Spleen (tissue), 11 donors: ENCODE data around the gene AHDC1. TPM values are rescaled to one million over a fixed set of nuclear protein-coding genes. Genes with fewer than 3 reads are reported as not detected.

Experiments used
- DNase-seq: peaks from one replicate; pipeline ENCODE4 v3.0.0-alpha.2; 2020
- H3K27ac ChIP-seq, 8 donors: fragments of 200-600 bp; sonication (generic) in 7 of 8; 1 replicate in 4 of 8; 2 replicates in 4 of 8; pipeline versions ENCODE4 v1.5.0 to v1.8.0; 2016 to 2021; ENCODE audit warnings: inconsistent platforms in 4 of 8, mild to moderate bottlenecking in 4 of 8, moderate library complexity in 1 of 8
- H3K27me3 ChIP-seq, 7 donors: fragments of 200-600 bp; sonication (generic) in 6 of 7; replicated peaks in 1 of 7; 1 replicate in 4 of 7; 2 replicates in 3 of 7; pipeline versions ENCODE4 v1.5.0 to v1.8.0; 2016 to 2021; ENCODE audit warnings: inconsistent platforms in 3 of 7, mild to moderate bottlenecking in 1 of 7
- H3K36me3 ChIP-seq, 6 donors: fragments of 200-600 bp; sonication (generic) in 5 of 6; 1 replicate in 4 of 6; 2 replicates in 2 of 6; pipeline versions ENCODE4 v1.5.0 to v1.8.0; 2016 to 2021; ENCODE audit warnings: inconsistent platforms in 2 of 6
- H3K4me1 ChIP-seq, 6 donors: fragments of 200-600 bp; sonication (generic) in 5 of 6; 1 replicate in 3 of 6; 2 replicates in 3 of 6; pipeline versions ENCODE4 v1.5.0 to v1.8.0; 2016 to 2021; ENCODE audit warnings: inconsistent platforms in 3 of 6
- H3K4me3 ChIP-seq, 8 donors: fragments of 200-600 bp; sonication (generic) in 7 of 8; 1 replicate in 4 of 8; 2 replicates in 4 of 8; pipeline versions ENCODE4 v1.5.0 to v1.8.0; 2016 to 2021; ENCODE audit warnings: inconsistent platforms in 4 of 8, mild to moderate bottlenecking in 4 of 8, moderate library complexity in 2 of 8
- H3K9me3 ChIP-seq, 8 donors: fragments of 200-600 bp; sonication (generic) in 7 of 8; 1 replicate in 4 of 8; 2 replicates in 4 of 8; pipeline versions ENCODE4 v1.5.0 to v1.8.0; 2016 to 2021; ENCODE audit warnings: inconsistent platforms in 4 of 8
- CTCF ChIP-seq, 11 experiments: fragments of 200-600 bp in 7 of 11; fragments of 450-650 bp in 4 of 11; sonication (generic) in 4 of 11; IDR thresholded peaks in 8 of 11; conservative IDR thresholded peaks in 3 of 11; 1 replicate in 7 of 11; 2 replicates in 4 of 11; pipeline versions ENCODE4 v1.4.0 to v1.8.0; 2016 to 2021; ENCODE audit warnings: antibody characterized with exemption in 11 of 11, inconsistent platforms in 4 of 11, mild to moderate bottlenecking in 1 of 11
- POLR2A ChIP-seq, 3 donors: fragments of 450-650 bp; IDR thresholded peaks; one replicate each; pipeline ENCODE4 v1.5.1; 2017; ENCODE audit warnings: antibody characterized with exemption in 3 of 3, mild to moderate bottlenecking in 1 of 3
- POLR2AphosphoS5 ChIP-seq, 3 donors: sonication (generic); formaldehyde crosslinking; IDR thresholded peaks; one replicate each; pipeline ENCODE4 v1.5.1; 2017; ENCODE audit warnings: antibody characterized with exemption in 3 of 3
- WGBS, 5 donors: extraction: QIAGEN DNeasy Blood & Tissue Kit in 3 of 5; methylation state at CpG; one replicate each; pipeline versions ENCODE4 v1.1.5 to v1.1.7; 2013 to 2018; 5-methylcytosine and 5-hydroxymethylcytosine counted together
- intact Hi-C: fragments of 100-400 bp; cut with DNase I; formaldehyde crosslinking; loops from one replicate; pipeline ENCODE4 v1.15.0; 2023; ENCODE audit warnings: low total_unique reads
- polyA plus RNA-seq, 3 donors: library from polyadenylated mRNA; stranded (reverse); fragments of 200-250 nt; gene quantifications; one replicate each; pipeline ENCODE4 v1.2.1, GENCODE V29; 2013
- total RNA-seq, 7 donors: library from RNA; depleted of rRNA in 3 of 7; stranded (reverse); fragments of >200 nt in 3 of 7; fragmentation: NEBNext Ultra II Directional in 4 of 7; extraction: Animal tissue kit (Norgen Biotek cat#: 25700) in 4 of 7; gene quantifications; one replicate each; pipeline versions ENCODE4 v1.1.0 to v1.2.1, GENCODE V29; 2016 to 2021
- donor health status: healthy with polysubstance abuse.
- donor health status: DM: no; HTN: no; CAD: no; lungs with moderate emphysema.
- donor health status: DM: no; HTN: no; CAD: no.
- donor health status: Bipolar disorder and iron deficiency.
- donor health status: healthy.
- donor health status: DM: no; HTN: no; CAD: no.
- donor health status: DM: yes; HTN: yes; CAD: no.

The AHDC1 gene
- total and polyA plus RNA-seq, 10 donors = 3.2 to 104 (median 42.7) TPM

- peaks cover 0 to 88% (median 54%) of the 10 kb centered on the region in 6 donors for H3K36me3 ChIP-seq
- H3K27me3 ChIP-seq = no peaks in the 10 kb centered on the region
- intact Hi-C loops = no loop called here
- TF ChIP-seq CTCF (IDR thresholded peaks at IDR 0.05 in 8 of 11, conservative IDR thresholded peaks at IDR 0.05 in 3 of 11) = no peak
- no peak for TF ChIP-seq POLR2A (IDR thresholded peaks at IDR 0.05)
- no peak for TF ChIP-seq POLR2AphosphoS5 (IDR thresholded peaks at IDR 0.05)
- peak overlapping the region in 2 of 8 donors; percentile 8 to 30 for H3K27ac ChIP-seq
- no peak for DNase-seq
- 89 to 93% (median 92%) methylated on average over 18 to 39 of the region's 39 CpGs for WGBS, 5 donors
- no peaks in the 10 kb centered on the region for H3K9me3 ChIP-seq
- no peak overlapping the region for H3K4me3 ChIP-seq
- peaks cover 9 to 86% (median 53%) of the 10 kb centered on the region in 6 donors for H3K4me1 ChIP-seq
These were observed 55.6 kb downstream of the AHDC1 start for GRCh38 chr1:27548136-27548853.

DNA sequence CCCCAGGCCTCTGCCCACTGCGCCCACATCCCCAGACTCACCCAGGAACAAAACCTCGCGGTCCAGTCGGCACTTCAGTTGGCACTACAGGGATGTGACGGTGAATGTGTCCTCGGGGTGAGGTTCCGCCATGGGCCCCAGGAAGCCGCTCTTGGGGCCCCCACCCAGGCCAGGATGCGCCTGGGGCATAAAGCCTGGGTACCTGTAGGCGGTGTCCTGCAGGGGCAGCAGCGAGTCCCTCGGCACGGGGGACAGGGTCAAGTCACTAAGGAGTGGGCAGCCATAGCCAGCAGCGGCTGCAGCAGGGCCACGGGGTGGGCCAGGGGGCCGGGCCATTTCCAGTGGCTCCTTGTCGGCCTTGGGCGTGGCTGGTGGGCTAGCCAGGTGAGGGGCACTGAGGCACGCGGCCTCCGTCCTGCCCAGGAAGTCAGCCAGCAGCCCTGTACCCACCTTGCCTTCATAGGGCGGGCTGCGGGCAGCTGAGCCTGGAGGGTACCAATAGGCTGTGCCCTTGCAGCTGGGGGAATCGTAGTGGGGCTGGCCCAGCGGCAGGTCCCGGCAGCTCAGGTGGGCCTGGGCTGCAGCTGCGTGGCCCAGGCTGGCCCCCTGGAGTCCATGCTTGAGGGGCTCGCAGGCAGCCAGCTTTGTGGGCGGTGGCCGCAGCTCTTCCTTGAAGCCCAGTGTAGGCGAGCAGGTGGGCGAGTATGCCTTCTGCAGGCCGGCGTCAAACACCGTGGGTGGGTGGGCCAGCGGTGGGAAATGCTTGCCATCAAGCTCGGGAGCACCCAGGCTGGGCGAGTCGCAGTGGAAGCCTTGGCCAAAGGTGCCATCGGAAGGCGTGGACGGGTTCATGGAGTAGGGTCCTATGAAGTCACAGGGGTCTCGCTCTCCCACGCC is 56.5 kb downstream of the AHDC1 start:
- no peaks in the 10 kb centered on the region for H3K9me3 ChIP-seq
- H3K27me3 ChIP-seq = no peaks in the 10 kb centered on the region
- DNase-seq = no peak
- H3K27ac ChIP-seq = peak overlapping the region; percentile 2 to 74 (median 62)
- peaks cover 15 to 86% (median 55%) of the 10 kb centered on the region in 6 donors for H3K4me1 ChIP-seq
- H3K36me3 ChIP-seq = peaks cover 0 to 86% (median 48%) of the 10 kb centered on the region in 6 donors
- no peak overlapping the region for H3K4me3 ChIP-seq
- intact Hi-C loops = no loop called here
- no peak for TF ChIP-seq POLR2A (IDR thresholded peaks at IDR 0.05)
- no peak for TF ChIP-seq CTCF (IDR thresholded peaks at IDR 0.05 in 8 of 11, conservative IDR thresholded peaks at IDR 0.05 in 3 of 11)
- TF ChIP-seq POLR2AphosphoS5 (IDR thresholded peaks at IDR 0.05) = peak in 1 of 3 donors; percentile 48
- WGBS, 5 donors = 86 to 95% (median 90%) methylated on average over 29 to 44 of the region's 44 CpGs

GRCh38 chr1:27545876-27546275 is 58.1 kb downstream of the AHDC1 start:
- peaks cover 15 to 86% (median 52%) of the 10 kb centered on the region in 6 donors for H3K4me1 ChIP-seq
- H3K27me3 ChIP-seq = no peaks in the 10 kb centered on the region
- H3K4me3 ChIP-seq = no peak overlapping the region
- H3K9me3 ChIP-seq = no peaks in the 10 kb centered on the region
- TF ChIP-seq POLR2A (IDR thresholded peaks at IDR 0.05) (no peak), CTCF (IDR thresholded peaks at IDR 0.05 in 8 of 11, conservative IDR thresholded peaks at IDR 0.05 in 3 of 11) (no peak), POLR2AphosphoS5 (IDR thresholded peaks at IDR 0.05) (no peak)
- DNase-seq = no peak
- intact Hi-C loops = no loop called here
- H3K27ac ChIP-seq = peak overlapping the region in 7 of 8 donors; percentile 29 to 74 (median 65)
- peaks cover 0 to 71% (median 37%) of the 10 kb centered on the region in 6 donors for H3K36me3 ChIP-seq
- WGBS, 5 donors = 68 to 85% (median 76%) methylated on average over 5 to 6 of the region's 6 CpGs
